NOMO-1 treated with DMSO at 0.1 percent for 48 hours (cell line): ENCODE data around the gene TMEM132E.

Experiments
- DNase-seq: peaks from one replicate; lab custom pipeline; 2025; ENCODE audit not compliant: unreplicated experiment; lab: John Stamatoyannopoulos, UW

Gene TMEM132E

GRCh38 chr17:34658811-34659560 is 79.6 kb downstream of the TMEM132E start:
- DNase-seq: no peak

- DNase-seq: no peak
Observed at GRCh38 chr17:34663714-34664113, 84.3 kb downstream of the TMEM132E start.

GRCh38 chr17:34665150-34665806 is 85.9 kb downstream of the TMEM132E start:
- no peak for DNase-seq

- no peak for DNase-seq
Observed at GRCh38 chr17:34665819-34666763, 86.7 kb downstream of the TMEM132E start.

- no peak for DNase-seq
Observed at GRCh38 chr17:34667656-34668055, 88.3 kb downstream of the TMEM132E start.

GRCh38 chr17:34668206-34668605 is 88.8 kb downstream of the TMEM132E start:
- DNase-seq: no peak

GRCh38 chr17:34669511-34669910 is 90.1 kb downstream of the TMEM132E start:
- DNase-seq: no peak

- DNase-seq: no peak
Observed at GRCh38 chr17:34670618-34671017, 91.2 kb downstream of the TMEM132E start.

GRCh38 chr17:34671191-34671590 is 91.8 kb downstream of the TMEM132E start:
- no peak for DNase-seq

GRCh38 chr17:34672176-34672785 is 92.9 kb downstream of the TMEM132E start:
- DNase-seq: no peak

- no peak for DNase-seq
Observed at GRCh38 chr17:34673516-34673915, 94.1 kb downstream of the TMEM132E start.

GRCh38 chr17:34673995-34674890 is 94.9 kb downstream of the TMEM132E start:
- DNase-seq: no peak

- DNase-seq: no peak
Observed at GRCh38 chr17:34675143-34675542, 95.8 kb downstream of the TMEM132E start.

- DNase-seq: no peak
Observed at GRCh38 chr17:34675605-34676004, 96.2 kb downstream of the TMEM132E start.

- no peak for DNase-seq
Observed at GRCh38 chr17:34680151-34680550, 100.8 kb downstream of the TMEM132E start.

GRCh38 chr17:34682305-34682704 is 102.9 kb downstream of the TMEM132E start:
- DNase-seq: no peak

- no peak for DNase-seq
Observed at GRCh38 chr17:34683390-34683789, 104.0 kb downstream of the TMEM132E start.
